OCI-LY3 (cell line): ENCODE measurements around the gene KRTAP10-9.

ENCODE experiments used
- EZH2phosphoT487 ChIP-seq: fragments of 200-600 bp; shearing (Covaris generic); IDR thresholded peaks from 2 replicates; pipeline ENCODE4 v1.6.1; 2018; ENCODE audit warnings: antibody characterized with exemption, mixed run types, low read depth
- TF ChIP-seq, protein P1 (sequence below): fragments of 200-600, 300-600 bp; sonication (generic); IDR thresholded peaks from 2 replicates; pipeline ENCODE4 v1.5.1; 2014; ENCODE audit warnings: antibody characterized with exemption, low read length, low read depth

DNA sequence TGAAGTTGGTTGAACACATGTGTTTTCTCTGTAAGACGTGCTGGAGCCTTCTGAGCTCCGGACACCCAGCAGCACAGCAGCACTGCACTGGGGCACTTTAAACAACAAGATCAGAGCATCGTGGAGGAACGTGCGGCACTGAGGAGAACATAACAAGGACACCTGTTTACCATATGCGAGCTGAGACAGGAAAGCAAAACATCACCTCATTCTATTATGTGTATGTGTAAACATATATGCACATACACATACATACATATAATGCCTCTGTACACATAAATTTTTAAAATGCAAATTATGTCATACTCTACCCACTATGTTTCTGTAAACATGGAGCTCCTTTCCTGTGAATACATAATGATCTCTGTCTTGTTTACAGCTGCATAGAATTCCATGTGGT, 31.4 kb upstream of the KRTAP10-9 start:
- TF ChIP-seq, protein P1, sequence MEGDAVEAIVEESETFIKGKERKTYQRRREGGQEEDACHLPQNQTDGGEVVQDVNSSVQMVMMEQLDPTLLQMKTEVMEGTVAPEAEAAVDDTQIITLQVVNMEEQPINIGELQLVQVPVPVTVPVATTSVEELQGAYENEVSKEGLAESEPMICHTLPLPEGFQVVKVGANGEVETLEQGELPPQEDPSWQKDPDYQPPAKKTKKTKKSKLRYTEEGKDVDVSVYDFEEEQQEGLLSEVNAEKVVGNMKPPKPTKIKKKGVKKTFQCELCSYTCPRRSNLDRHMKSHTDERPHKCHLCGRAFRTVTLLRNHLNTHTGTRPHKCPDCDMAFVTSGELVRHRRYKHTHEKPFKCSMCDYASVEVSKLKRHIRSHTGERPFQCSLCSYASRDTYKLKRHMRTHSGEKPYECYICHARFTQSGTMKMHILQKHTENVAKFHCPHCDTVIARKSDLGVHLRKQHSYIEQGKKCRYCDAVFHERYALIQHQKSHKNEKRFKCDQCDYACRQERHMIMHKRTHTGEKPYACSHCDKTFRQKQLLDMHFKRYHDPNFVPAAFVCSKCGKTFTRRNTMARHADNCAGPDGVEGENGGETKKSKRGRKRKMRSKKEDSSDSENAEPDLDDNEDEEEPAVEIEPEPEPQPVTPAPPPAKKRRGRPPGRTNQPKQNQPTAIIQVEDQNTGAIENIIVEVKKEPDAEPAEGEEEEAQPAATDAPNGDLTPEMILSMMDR, result no peak
- no peak for TF ChIP-seq EZH2phosphoT487
